ENCODE measurements around the gene STOX1. TPM values are rescaled to one million over a fixed set of nuclear protein-coding genes. Genes with fewer than 3 reads are reported as not detected.
"Not testable (repeated sequence)": the region's sequence is repeated elsewhere in the genome, so short reads cannot be mapped to it uniquely, and the experiment has no call there.

STOX1 gene
- total and polyA plus RNA-seq, 2 of the 13 experiments (the other 11 are each of a cell fraction or from before 2014, with no cell fraction given): 2.5 to 6.0 TPM

DNA sequence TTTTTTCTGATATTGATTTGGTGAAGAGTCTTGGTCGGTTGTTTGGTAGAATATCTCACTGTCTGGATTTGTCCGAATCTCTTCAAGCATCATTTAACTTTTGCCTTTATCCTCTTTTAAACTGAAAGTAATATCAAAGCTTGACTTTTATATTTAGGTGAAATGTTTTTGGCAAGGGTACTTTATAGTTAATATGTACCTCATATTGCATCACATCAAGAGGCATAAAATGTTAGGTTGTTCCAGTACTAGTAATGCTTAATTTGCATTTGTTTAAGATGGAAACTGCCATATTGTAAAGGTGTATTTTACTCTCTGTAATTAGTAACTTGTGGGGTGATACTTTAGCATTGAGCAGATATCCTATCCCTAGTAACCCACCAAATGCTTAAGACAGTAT is 111.6 kb downstream of the STOX1 start (continued):
- TF ChIP-seq SMAD1 (CRISPR knock-in tag; IDR thresholded peaks at IDR 0.05; ENCODE audit: borderline replicate concordance, low read depth) (no peak), HOXA3 (CRISPR knock-in tag; IDR thresholded peaks at IDR 0.05) (no peak)
- TF ChIP-seq, protein P1, sequence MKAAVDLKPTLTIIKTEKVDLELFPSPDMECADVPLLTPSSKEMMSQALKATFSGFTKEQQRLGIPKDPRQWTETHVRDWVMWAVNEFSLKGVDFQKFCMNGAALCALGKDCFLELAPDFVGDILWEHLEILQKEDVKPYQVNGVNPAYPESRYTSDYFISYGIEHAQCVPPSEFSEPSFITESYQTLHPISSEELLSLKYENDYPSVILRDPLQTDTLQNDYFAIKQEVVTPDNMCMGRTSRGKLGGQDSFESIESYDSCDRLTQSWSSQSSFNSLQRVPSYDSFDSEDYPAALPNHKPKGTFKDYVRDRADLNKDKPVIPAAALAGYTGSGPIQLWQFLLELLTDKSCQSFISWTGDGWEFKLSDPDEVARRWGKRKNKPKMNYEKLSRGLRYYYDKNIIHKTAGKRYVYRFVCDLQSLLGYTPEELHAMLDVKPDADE (CRISPR knock-in tag; IDR thresholded peaks at IDR 0.05): no peak
- TF ChIP-seq, protein P2, sequence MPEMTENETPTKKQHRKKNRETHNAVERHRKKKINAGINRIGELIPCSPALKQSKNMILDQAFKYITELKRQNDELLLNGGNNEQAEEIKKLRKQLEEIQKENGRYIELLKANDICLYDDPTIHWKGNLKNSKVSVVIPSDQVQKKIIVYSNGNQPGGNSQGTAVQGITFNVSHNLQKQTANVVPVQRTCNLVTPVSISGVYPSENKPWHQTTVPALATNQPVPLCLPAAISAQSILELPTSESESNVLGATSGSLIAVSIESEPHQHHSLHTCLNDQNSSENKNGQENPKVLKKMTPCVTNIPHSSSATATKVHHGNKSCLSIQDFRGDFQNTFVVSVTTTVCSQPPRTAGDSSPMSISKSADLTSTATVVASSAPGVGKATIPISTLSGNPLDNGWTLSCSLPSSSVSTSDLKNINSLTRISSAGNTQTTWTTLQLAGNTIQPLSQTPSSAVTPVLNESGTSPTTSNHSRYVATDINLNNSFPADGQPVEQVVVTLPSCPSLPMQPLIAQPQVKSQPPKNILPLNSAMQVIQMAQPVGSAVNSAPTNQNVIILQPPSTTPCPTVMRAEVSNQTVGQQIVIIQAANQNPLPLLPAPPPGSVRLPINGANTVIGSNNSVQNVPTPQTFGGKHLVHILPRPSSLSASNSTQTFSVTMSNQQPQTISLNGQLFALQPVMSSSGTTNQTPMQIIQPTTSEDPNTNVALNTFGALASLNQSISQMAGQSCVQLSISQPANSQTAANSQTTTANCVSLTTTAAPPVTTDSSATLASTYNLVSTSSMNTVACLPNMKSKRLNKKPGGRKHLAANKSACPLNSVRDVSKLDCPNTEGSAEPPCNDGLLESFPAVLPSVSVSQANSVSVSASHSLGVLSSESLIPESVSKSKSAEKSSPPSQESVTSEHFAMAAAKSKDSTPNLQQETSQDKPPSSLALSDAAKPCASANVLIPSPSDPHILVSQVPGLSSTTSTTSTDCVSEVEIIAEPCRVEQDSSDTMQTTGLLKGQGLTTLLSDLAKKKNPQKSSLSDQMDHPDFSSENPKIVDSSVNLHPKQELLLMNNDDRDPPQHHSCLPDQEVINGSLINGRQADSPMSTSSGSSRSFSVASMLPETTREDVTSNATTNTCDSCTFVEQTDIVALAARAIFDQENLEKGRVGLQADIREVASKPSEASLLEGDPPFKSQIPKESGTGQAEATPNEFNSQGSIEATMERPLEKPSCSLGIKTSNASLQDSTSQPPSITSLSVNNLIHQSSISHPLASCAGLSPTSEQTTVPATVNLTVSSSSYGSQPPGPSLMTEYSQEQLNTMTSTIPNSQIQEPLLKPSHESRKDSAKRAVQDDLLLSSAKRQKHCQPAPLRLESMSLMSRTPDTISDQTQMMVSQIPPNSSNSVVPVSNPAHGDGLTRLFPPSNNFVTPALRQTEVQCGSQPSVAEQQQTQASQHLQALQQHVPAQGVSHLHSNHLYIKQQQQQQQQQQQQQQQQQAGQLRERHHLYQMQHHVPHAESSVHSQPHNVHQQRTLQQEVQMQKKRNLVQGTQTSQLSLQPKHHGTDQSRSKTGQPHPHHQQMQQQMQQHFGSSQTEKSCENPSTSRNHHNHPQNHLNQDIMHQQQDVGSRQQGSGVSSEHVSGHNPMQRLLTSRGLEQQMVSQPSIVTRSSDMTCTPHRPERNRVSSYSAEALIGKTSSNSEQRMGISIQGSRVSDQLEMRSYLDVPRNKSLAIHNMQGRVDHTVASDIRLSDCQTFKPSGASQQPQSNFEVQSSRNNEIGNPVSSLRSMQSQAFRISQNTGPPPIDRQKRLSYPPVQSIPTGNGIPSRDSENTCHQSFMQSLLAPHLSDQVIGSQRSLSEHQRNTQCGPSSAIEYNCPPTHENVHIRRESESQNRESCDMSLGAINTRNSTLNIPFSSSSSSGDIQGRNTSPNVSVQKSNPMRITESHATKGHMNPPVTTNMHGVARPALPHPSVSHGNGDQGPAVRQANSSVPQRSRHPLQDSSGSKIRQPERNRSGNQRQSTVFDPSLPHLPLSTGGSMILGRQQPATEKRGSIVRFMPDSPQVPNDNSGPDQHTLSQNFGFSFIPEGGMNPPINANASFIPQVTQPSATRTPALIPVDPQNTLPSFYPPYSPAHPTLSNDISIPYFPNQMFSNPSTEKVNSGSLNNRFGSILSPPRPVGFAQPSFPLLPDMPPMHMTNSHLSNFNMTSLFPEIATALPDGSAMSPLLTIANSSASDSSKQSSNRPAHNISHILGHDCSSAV (CRISPR knock-in tag; IDR thresholded peaks at IDR 0.05; ENCODE audit: borderline replicate concordance): no peak

DNA sequence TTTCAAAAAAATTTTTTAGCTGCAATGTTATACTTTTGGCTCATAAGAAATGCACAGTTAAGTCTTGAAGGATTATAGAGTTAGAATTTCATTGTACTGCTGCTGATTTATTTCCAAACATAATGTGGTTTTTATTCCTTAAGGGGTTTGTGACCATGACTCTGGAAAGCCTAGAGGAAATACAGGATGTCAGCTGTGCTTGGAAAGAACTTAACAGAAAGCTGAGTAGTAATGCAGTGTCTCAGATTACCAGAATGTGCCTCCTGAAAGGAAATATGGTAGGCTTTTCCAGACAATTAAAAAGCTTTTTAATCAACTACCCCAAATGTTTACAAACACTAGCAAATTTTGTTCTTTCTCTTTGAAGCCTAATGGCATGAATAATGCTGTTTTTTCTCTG is 113.6 kb downstream of the STOX1 start:
- H3K4me3 ChIP-seq (replicated peaks in 1 of 3; ENCODE audit: insufficient read depth in 1 of 3, low read depth in 2 of 3, low read length in 3 of 3); H3K4me2 ChIP-seq (ENCODE audit: low read depth, low read length); H3K79me2 ChIP-seq (ENCODE audit: insufficient read depth, low read length); in situ Hi-C loops (cut with HindIII; ENCODE audit: extremely low pct_ligation_motif_present, low pct_unique_long_range_greater_than_20kb); intact Hi-C loops (cut with micrococcal nuclease; ENCODE audit: unreplicated experiment); H2AFZ ChIP-seq (ENCODE audit: low read length); H3K4me1 ChIP-seq (ENCODE audit: insufficient read depth, low read length); FAIRE-seq; H3K27ac ChIP-seq (ENCODE audit: extremely low read length, insufficient read depth, low read length); H3K9me3 ChIP-seq (ENCODE audit: low read length); POLR2A ChIA-PET; BruUV-seq (replicated peaks); H3K27me3 ChIP-seq (ENCODE audit: control insufficient read depth in 1 of 2, insufficient read depth in 2 of 2, low read length in 2 of 2); ATAC-seq; DNase-seq (ENCODE audit: low spot score); CTCF ChIA-PET (ENCODE audit: low intra/inter-chr PET ratio, low total read pairs); H4K20me1 ChIP-seq (ENCODE audit: insufficient read depth, low read length); H3K9ac ChIP-seq (ENCODE audit: insufficient read depth, low read depth, low read length): not testable (repeated sequence)
- H3K36me3 ChIP-seq (replicated peaks in 1 of 2; ENCODE audit: control insufficient read depth in 1 of 2, insufficient read depth in 2 of 2, low read length in 2 of 2): peaks cover 5 to 42% of the 10 kb centered on the region in 2 experiments

Small RNA genes lying within 50 kb of the gene (small RNA-seq; reads per million reads assigned to genes)
- 0 reads per million in 3 experiments for gene RNU6-571P (ENCODE audit: insufficient read depth in 2 of 3, insufficient read length in 3 of 3, low read depth in 2 of 3, low replicate concordance in 1 of 3)
- 0 reads per million in 3 experiments for gene RNU6-697P (ENCODE audit: insufficient read depth in 2 of 3, insufficient read length in 3 of 3, low read depth in 2 of 3, low replicate concordance in 1 of 3)

Other genes starting within 250 kb of the STOX1 start
- 81.6 and 104 TPM in 2 replicates for gene CCAR1, start 106.3 kb upstream of the STOX1 start, total RNA-seq (2016; rRNA removed; fragmentation: Illumina TruSeq; extraction: Trizol)
- 54.2 and 74.5 TPM in 2 replicates for gene CCAR1, start 106.3 kb upstream of the STOX1 start, polyA plus RNA-seq (2011; rRNA removed)
- gene DDX50, start 73.8 kb downstream of the STOX1 start, total RNA-seq (2016; rRNA removed; fragmentation: Illumina TruSeq; extraction: Trizol): 38.2 and 56.3 TPM in 2 replicates
- gene DDX50, start 73.8 kb downstream of the STOX1 start, polyA plus RNA-seq (2011; rRNA removed): 15.6 and 19.0 TPM in 2 replicates
- 147 and 243 TPM in 2 replicates for gene DDX21, start 128.6 kb downstream of the STOX1 start, total RNA-seq (2016; rRNA removed; fragmentation: Illumina TruSeq; extraction: Trizol)
- gene DDX21, start 128.6 kb downstream of the STOX1 start, polyA plus RNA-seq (2011; rRNA removed): 44.6 and 52.5 TPM in 2 replicates
- 21.9 and 29.9 TPM in 2 replicates for gene KIFBP, start 161.3 kb downstream of the STOX1 start, total RNA-seq (2016; rRNA removed; fragmentation: Illumina TruSeq; extraction: Trizol)
- 10.3 and 13.0 TPM in 2 replicates for gene KIFBP, start 161.3 kb downstream of the STOX1 start, polyA plus RNA-seq (2011; rRNA removed)